ENCODE measurements around the gene CSRNP3. TPM values are rescaled to one million over a fixed set of nuclear protein-coding genes. Genes with fewer than 3 reads are reported as not detected.

The CSRNP3 gene
- total and polyA plus RNA-seq, 2 donors (not counting 3 experiments of a cell fraction or from before 2014, with no cell fraction given): not detected

DNA sequence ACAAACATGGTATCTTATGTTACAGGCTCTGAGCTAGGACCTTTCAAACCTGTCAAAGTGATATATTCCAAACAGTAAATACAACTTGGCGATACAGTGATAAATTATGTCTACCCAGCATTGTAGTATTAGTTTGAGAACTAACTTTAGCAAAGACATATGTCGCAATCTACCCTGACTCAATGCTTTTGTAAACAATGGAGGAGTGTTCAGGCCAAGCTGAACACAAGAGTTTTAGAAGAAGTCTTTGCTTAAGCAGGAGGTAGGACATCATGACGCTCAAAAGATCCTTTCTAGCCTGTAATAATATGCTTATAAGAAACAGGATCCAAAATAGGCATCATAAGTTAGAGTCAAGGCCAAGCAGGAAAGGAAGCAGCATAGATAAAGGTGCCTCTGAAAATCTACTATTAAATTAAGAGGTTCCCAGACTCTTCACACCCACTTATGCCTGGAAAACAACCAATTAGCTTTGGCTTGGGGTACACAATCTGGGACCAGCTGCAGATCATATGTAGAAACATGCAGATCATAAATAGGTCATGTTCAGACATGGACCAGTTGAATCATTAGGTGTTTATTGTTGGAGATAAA is 132.5 kb downstream of the CSRNP3 start:
- no peaks in the 10 kb centered on the region for H3K9me3 ChIP-seq (replicated peaks; ENCODE audit: control insufficient read depth, insufficient read depth, low read length)
- H3K9ac ChIP-seq (replicated peaks; ENCODE audit: extremely low read depth, insufficient read depth, low read length): no peak overlapping the region
- H4K20me1 ChIP-seq (replicated peaks; ENCODE audit: control insufficient read depth, extremely low read depth, insufficient read depth, low read length): no peaks in the 10 kb centered on the region
- no peaks in the 10 kb centered on the region for H3K4me1 ChIP-seq (ENCODE audit: control insufficient read depth, extremely low read depth, insufficient read depth, low read length)
- no peak overlapping the region for H2AFZ ChIP-seq (ENCODE audit: low read depth, low read length)
- no peaks in the 10 kb centered on the region for H3K36me3 ChIP-seq (ENCODE audit: control insufficient read depth in 2 of 2, extremely low read depth in 1 of 2, insufficient read depth in 2 of 2, low read length in 2 of 2)
- CTCF ChIA-PET: no interaction called here
- dilution Hi-C loops (cut with MboI; ENCODE audit: extremely low pct_ligation_motif_present, low sequenced_read_pairs): no loop called here
- no peaks in the 10 kb centered on the region for H3K9me1 ChIP-seq (replicated peaks; ENCODE audit: control insufficient read depth, extremely low read depth, insufficient read depth, low read length)
- POLR2A ChIA-PET: no interaction called here
- H3K79me2 ChIP-seq (ENCODE audit: control insufficient read depth, insufficient read depth, low read length): no peaks in the 10 kb centered on the region
- no peak overlapping the region for H3K4me3 ChIP-seq (replicated peaks in 1 of 3; ENCODE audit: insufficient read depth in 1 of 3, low read depth in 1 of 3, low read length in 3 of 3)
- BruUV-seq (replicated peaks): no TSS peak
- intact Hi-C loops (cut with micrococcal nuclease): no loop called here
- no peak overlapping the region for H3K27ac ChIP-seq (ENCODE audit: insufficient read depth, low read depth, low read length)
- H3K27me3 ChIP-seq (ENCODE audit: control insufficient read depth in 2 of 2, insufficient read depth in 2 of 2, low read length in 2 of 2): peaks cover 0 to 2% of the 10 kb centered on the region in 2 experiments
- FAIRE-seq: no peak
- TF ChIP-seq JUN (IDR thresholded peaks at IDR 0.05; ENCODE audit: borderline replicate concordance, insufficient read depth, insufficient read length, low read depth): no peak
- TF ChIP-seq EZH2 (IDR thresholded peaks at IDR 0.05; ENCODE audit: borderline replicate concordance, low read depth, low read length, severe bottlenecking): no peak
- TF ChIP-seq FOS (IDR thresholded peaks at IDR 0.05; ENCODE audit: borderline replicate concordance, insufficient read depth, low read length): no peak
- no peak for TF ChIP-seq POLR2AphosphoS5 (IDR thresholded peaks at IDR 0.05; ENCODE audit: insufficient read depth, low read depth, low read length)
- TF ChIP-seq, protein P1, sequence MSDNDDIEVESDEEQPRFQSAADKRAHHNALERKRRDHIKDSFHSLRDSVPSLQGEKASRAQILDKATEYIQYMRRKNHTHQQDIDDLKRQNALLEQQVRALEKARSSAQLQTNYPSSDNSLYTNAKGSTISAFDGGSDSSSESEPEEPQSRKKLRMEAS (IDR thresholded peaks at IDR 0.05; ENCODE audit: insufficient read depth, insufficient read length): no peak
- no peak for TF ChIP-seq MYC (IDR thresholded peaks at IDR 0.05; ENCODE audit: low read depth, low read length)
- TF ChIP-seq POLR2A (IDR thresholded peaks at IDR 0.05; ENCODE audit: low read depth, low read length): no peak
- no peak for TF ChIP-seq GATA2 (IDR thresholded peaks at IDR 0.05; ENCODE audit: insufficient read depth, insufficient read length, low read depth, low read length)
- TF ChIP-seq, protein P2, sequence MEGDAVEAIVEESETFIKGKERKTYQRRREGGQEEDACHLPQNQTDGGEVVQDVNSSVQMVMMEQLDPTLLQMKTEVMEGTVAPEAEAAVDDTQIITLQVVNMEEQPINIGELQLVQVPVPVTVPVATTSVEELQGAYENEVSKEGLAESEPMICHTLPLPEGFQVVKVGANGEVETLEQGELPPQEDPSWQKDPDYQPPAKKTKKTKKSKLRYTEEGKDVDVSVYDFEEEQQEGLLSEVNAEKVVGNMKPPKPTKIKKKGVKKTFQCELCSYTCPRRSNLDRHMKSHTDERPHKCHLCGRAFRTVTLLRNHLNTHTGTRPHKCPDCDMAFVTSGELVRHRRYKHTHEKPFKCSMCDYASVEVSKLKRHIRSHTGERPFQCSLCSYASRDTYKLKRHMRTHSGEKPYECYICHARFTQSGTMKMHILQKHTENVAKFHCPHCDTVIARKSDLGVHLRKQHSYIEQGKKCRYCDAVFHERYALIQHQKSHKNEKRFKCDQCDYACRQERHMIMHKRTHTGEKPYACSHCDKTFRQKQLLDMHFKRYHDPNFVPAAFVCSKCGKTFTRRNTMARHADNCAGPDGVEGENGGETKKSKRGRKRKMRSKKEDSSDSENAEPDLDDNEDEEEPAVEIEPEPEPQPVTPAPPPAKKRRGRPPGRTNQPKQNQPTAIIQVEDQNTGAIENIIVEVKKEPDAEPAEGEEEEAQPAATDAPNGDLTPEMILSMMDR (IDR thresholded peaks at IDR 0.05; ENCODE audit: extremely low read depth in 1 of 2, insufficient read depth in 1 of 2, low read depth in 1 of 2, low read length in 2 of 2): no peak
- H3K4me2 ChIP-seq (ENCODE audit: insufficient read depth, low read length): no peak overlapping the region
- DNase-seq (ENCODE audit: low read depth, low spot score): no peak
